GM23338 (cell line): ENCODE data around the gene NRN1. TPM values are rescaled to one million over a fixed set of nuclear protein-coding genes. Genes with fewer than 3 reads are reported as not detected.

Source experiments
- ATAC-seq: fragments of 200-7000 bp; cut with Tn5 transposase; 3 replicates; pipeline ENCODE4 v1.9.1; 2020
- DNase-seq: peaks from one replicate; pipeline ENCODE4 v3.0.0-alpha.2; 2015; ENCODE audit warnings: low spot score
- H2AFZ ChIP-seq: fragments of 200-600 bp; sonication (generic); 2 replicates; pipeline ENCODE4 v1.8.0; 2016; ENCODE audit warnings: antibody characterized with exemption, mild to moderate bottlenecking, moderate library complexity
- H3F3A ChIP-seq: fragments of 200-600 bp; sonication (generic); replicated peaks from 2 replicates; pipeline ENCODE4 v1.8.0; 2017; ENCODE audit warnings: antibody characterized with exemption, mixed run types, low read depth
- H3K27ac ChIP-seq: fragments of 200-600 bp; sonication (generic); 2 replicates; pipeline ENCODE4 v1.6.1; 2016; ENCODE audit warnings: low read depth
- H3K27me3 ChIP-seq: fragments of 200-600 bp; sonication (generic); 2 replicates; pipeline ENCODE4 v1.8.0; 2016; ENCODE audit warnings: mild to moderate bottlenecking, mixed run types, moderate library complexity; ENCODE audit not compliant: insufficient read depth
- H3K36me3 ChIP-seq: fragments of 200-600 bp; sonication (generic); 2 replicates; pipeline ENCODE4 v1.8.0; 2016; ENCODE audit warnings: mild to moderate bottlenecking; ENCODE audit not compliant: insufficient read depth
- H3K4me1 ChIP-seq: fragments of 200-600 bp; sonication (generic); 2 replicates; pipeline ENCODE4 v1.8.0; 2016; ENCODE audit warnings: mild to moderate bottlenecking, moderate library complexity; ENCODE audit not compliant: insufficient read depth
- H3K4me2 ChIP-seq: fragments of 200-600 bp; sonication (generic); 2 replicates; pipeline ENCODE4 v1.7.1; 2017; ENCODE audit warnings: mixed run types
- H3K4me3 ChIP-seq: fragments of 200-600 bp; sonication (generic); 2 replicates; pipeline ENCODE4 v1.6.1; 2016; ENCODE audit warnings: mixed run types
- H3K79me2 ChIP-seq: fragments of 200-600 bp; sonication (generic); replicated peaks from 2 replicates; pipeline ENCODE4 v1.8.0; 2017; ENCODE audit warnings: mild to moderate bottlenecking; ENCODE audit not compliant: insufficient read depth
- H3K9me2 ChIP-seq: fragments of 200-600 bp; sonication (generic); 2 replicates; pipeline ENCODE4 v1.8.0; 2017; ENCODE audit not compliant: insufficient read depth
- H4K20me1 ChIP-seq: fragments of 200-600 bp; sonication (generic); replicated peaks from 2 replicates; pipeline ENCODE4 v1.8.0; 2017; ENCODE audit warnings: mild to moderate bottlenecking; ENCODE audit not compliant: insufficient read depth
- H3K27ac Mint-ChIP-seq: 2 replicates; pipeline ENCODE4 v1.8.0; 2020; ENCODE audit warnings: inconsistent platforms, mild to moderate bottlenecking, moderate library complexity, mixed read lengths
- H3K27me3 Mint-ChIP-seq: 3 replicates; pipeline ENCODE4 v1.8.0; 2022; ENCODE audit warnings: low read depth, mild to moderate bottlenecking, moderate library complexity, mixed read lengths, inconsistent platforms; ENCODE audit not compliant: insufficient read depth, poor library complexity
- H3K36me3 Mint-ChIP-seq: 3 replicates; pipeline ENCODE4 v1.8.0; 2021; ENCODE audit warnings: low read depth, mild to moderate bottlenecking, inconsistent platforms, moderate library complexity, mixed read lengths
- H3K4me1 Mint-ChIP-seq: 3 replicates; pipeline ENCODE4 v1.8.0; 2020; ENCODE audit warnings: mild to moderate bottlenecking, inconsistent platforms, mixed read lengths
- H3K4me3 Mint-ChIP-seq: 3 replicates; pipeline ENCODE4 v1.8.0; 2021; ENCODE audit warnings: moderate library complexity, mild to moderate bottlenecking, inconsistent platforms, mixed read lengths
- H3K9me3 Mint-ChIP-seq: 3 replicates; pipeline ENCODE4 v1.8.0; 2020; ENCODE audit warnings: moderate library complexity, mild to moderate bottlenecking, inconsistent platforms, mixed read lengths
- CREB1 ChIP-seq: fragments of 250-450 bp; sonication (Bioruptor Pico); IDR thresholded peaks from 2 replicates; pipeline ENCODE4 v1.5.0; 2020; ENCODE audit warnings: low read depth, mild to moderate bottlenecking, moderate library complexity
- EZH2 ChIP-seq: fragments of 200-600 bp; sonication (generic); IDR thresholded peaks from one replicate; pipeline ENCODE4 v1.8.0; 2017; ENCODE audit warnings: antibody characterized with exemption, mild to moderate bottlenecking, low read depth; ENCODE audit not compliant: unreplicated experiment
- EZH2phosphoT487 ChIP-seq: fragments of 200-600 bp; sonication (generic); IDR thresholded peaks from one replicate; pipeline ENCODE4 v1.8.1; 2018; ENCODE audit warnings: antibody characterized with exemption; ENCODE audit not compliant: unreplicated experiment
- JUNB ChIP-seq: IDR thresholded peaks from one replicate; pipeline ENCODE4 v1.6.1; 2016; ENCODE audit warnings: antibody characterized with exemption; ENCODE audit not compliant: unreplicated experiment
- POLR2AphosphoS5 ChIP-seq: IDR thresholded peaks from 2 replicates; pipeline ENCODE4 v1.6.1; 2016; ENCODE audit warnings: antibody characterized with exemption, low read depth
- STAT1 ChIP-seq: IDR thresholded peaks from one replicate; pipeline ENCODE4 v1.6.1; 2016; ENCODE audit warnings: antibody characterized with exemption; ENCODE audit not compliant: unreplicated experiment
- ZNF331 ChIP-seq: fragments of 250-450 bp; sonication (Bioruptor Pico); IDR thresholded peaks from 2 replicates; pipeline ENCODE4 v1.5.0; 2020; ENCODE audit warnings: low read depth, mild to moderate bottlenecking, moderate library complexity
- polyA plus RNA-seq: library from polyadenylated mRNA; unstranded; fragments of >200 nt; fragmentation: Nextera tagmentation; extraction: Ambion mirVana; gene quantifications from 2 replicates; pipeline ENCODE4 v1.2.1, GENCODE V29; 2016
- total RNA-seq: library from RNA; depleted of rRNA; stranded (reverse); fragments of >200 nt; shearing (Covaris generic); gene quantifications from 2 replicates; pipeline ENCODE4 v1.2.3, GENCODE V29; 2014
- TF ChIP-seq, protein P1 (sequence below): fragments of 250-450 bp; sonication (Bioruptor Pico); IDR thresholded peaks from 2 replicates; pipeline ENCODE4 v1.5.0; 2020; ENCODE audit warnings: mild to moderate bottlenecking, moderate library complexity
- TF ChIP-seq, protein P2 (sequence below): IDR thresholded peaks from 2 replicates; pipeline ENCODE4 v1.6.1; 2016; ENCODE audit warnings: antibody characterized with exemption

Gene NRN1
- total and polyA plus RNA-seq, 2 experiments from 2014 or later: 0.71 TPM; not detected in 1

DNA sequence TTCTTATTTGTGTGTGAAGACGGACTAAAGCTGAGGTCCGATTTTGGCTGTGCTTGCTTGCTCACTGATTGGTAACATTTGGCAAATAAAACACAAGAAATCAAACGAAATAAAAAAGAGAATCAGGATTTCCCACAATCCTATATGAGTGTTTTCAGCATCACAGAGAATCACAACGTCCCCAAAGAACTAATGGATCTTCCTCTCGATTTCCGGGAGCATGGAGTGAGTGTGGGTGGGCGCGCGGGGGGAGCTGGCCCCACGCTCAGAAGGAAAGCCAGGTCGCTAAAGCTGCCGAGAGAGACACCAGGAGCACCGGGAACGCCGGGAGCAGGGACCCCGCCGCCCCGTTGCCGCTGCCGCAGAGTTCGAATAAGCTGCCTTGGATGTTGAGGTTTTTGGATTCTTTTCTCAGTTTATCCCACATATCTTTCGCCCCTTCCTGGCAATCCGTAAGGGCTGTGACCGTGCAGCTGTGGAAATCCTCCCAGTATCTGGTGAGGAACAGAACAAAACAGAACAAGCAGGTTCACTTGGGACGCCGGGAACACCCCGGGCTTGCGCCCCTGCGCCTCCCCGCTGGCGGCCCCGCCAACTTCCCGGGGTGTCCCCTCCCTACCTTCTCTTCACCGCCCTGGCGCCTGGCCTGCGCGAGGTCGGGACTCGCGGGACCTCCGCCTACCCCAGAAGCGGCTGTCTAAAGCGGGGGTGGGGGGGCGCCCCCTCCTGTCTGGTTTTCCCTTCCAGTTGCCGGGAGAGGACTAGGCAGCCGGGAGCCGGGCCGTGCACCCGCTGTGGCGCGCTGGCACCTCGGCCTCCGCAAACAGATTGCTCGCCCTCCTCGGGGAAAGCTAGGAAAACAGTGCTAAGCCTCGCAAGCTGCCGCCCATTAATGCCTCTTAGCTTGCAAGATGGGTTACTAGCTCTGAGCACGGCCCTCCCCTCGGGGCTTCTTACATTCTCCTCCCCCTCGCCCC is 7.7 kb downstream of the NRN1 start:
- H3K27me3 Mint-ChIP-seq: peaks cover 100% of the 10 kb centered on the region
- DNase-seq: peak; percentile 74
- Histone ChIP-seq H3K79me2 (no peaks in the 10 kb centered on the region), H3K27ac (no peak overlapping the region), H3K27me3 (peaks cover 100% of the 10 kb centered on the region), H3K4me1 (peaks cover 60% of the 10 kb centered on the region), H3K4me2 (peak overlapping the region; percentile 91), H3K36me3 (no peaks in the 10 kb centered on the region), H3F3A (peaks cover 15% of the 10 kb centered on the region), H2AFZ (peak overlapping the region; percentile 98), H4K20me1 (peaks cover 21% of the 10 kb centered on the region), H3K4me3 (peak overlapping the region; percentile 58), H3K9me2 (no peaks in the 10 kb centered on the region)
- peaks cover under 1% of the 10 kb centered on the region; the same call in 1 of the 3 replicates for H3K36me3 Mint-ChIP-seq
- ATAC-seq: peak; percentile 2
- H3K9me3 Mint-ChIP-seq: peaks cover 2% of the 10 kb centered on the region; the same call in 1 of the 3 replicates
- no peak overlapping the region for H3K27ac Mint-ChIP-seq
- H3K4me3 Mint-ChIP-seq: peak overlapping the region; percentile 66
- TF ChIP-seq EZH2 (peak; percentile 91), CREB1 (CRISPR knock-in tag) (no peak), ZNF331 (CRISPR knock-in tag) (no peak), EZH2phosphoT487 (peak; percentile 90), JUNB (no peak), STAT1 (no peak), POLR2AphosphoS5 (no peak)
- TF ChIP-seq, protein P1, sequence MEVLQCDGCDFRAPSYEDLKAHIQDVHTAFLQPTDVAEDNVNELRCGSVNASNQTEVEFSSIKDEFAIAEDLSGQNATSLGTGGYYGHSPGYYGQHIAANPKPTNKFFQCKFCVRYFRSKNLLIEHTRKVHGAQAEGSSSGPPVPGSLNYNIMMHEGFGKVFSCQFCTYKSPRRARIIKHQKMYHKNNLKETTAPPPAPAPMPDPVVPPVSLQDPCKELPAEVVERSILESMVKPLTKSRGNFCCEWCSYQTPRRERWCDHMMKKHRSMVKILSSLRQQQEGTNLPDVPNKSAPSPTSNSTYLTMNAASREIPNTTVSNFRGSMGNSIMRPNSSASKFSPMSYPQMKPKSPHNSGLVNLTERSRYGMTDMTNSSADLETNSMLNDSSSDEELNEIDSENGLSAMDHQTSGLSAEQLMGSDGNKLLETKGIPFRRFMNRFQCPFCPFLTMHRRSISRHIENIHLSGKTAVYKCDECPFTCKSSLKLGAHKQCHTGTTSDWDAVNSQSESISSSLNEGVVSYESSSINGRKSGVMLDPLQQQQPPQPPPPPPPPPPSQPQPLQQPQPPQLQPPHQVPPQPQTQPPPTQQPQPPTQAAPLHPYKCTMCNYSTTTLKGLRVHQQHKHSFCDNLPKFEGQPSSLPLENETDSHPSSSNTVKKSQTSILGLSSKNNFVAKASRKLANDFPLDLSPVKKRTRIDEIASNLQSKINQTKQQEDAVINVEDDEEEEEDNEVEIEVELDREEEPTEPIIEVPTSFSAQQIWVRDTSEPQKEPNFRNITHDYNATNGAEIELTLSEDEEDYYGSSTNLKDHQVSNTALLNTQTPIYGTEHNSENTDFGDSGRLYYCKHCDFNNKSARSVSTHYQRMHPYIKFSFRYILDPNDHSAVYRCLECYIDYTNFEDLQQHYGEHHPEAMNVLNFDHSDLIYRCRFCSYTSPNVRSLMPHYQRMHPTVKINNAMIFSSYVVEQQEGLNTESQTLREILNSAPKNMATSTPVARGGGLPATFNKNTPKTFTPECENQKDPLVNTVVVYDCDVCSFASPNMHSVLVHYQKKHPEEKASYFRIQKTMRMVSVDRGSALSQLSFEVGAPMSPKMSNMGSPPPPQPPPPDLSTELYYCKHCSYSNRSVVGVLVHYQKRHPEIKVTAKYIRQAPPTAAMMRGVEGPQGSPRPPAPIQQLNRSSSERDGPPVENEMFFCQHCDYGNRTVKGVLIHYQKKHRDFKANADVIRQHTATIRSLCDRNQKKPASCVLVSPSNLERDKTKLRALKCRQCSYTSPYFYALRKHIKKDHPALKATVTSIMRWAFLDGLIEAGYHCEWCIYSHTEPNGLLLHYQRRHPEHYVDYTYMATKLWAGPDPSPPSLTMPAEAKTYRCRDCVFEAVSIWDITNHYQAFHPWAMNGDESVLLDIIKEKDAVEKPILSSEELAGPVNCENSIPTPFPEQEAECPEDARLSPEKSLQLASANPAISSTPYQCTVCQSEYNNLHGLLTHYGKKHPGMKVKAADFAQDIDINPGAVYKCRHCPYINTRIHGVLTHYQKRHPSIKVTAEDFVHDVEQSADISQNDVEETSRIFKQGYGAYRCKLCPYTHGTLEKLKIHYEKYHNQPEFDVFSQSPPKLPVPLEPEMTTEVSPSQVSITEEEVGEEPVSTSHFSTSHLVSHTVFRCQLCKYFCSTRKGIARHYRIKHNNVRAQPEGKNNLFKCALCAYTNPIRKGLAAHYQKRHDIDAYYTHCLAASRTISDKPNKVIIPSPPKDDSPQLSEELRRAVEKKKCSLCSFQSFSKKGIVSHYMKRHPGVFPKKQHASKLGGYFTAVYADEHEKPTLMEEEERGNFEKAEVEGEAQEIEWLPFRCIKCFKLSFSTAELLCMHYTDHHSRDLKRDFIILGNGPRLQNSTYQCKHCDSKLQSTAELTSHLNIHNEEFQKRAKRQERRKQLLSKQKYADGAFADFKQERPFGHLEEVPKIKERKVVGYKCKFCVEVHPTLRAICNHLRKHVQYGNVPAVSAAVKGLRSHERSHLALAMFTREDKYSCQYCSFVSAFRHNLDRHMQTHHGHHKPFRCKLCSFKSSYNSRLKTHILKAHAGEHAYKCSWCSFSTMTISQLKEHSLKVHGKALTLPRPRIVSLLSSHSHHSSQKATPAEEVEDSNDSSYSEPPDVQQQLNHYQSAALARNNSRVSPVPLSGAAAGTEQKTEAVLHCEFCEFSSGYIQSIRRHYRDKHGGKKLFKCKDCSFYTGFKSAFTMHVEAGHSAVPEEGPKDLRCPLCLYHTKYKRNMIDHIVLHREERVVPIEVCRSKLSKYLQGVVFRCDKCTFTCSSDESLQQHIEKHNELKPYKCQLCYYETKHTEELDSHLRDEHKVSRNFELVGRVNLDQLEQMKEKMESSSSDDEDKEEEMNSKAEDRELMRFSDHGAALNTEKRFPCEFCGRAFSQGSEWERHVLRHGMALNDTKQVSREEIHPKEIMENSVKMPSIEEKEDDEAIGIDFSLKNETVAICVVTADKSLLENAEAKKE (CRISPR knock-in tag): no peak
- TF ChIP-seq, protein P2, sequence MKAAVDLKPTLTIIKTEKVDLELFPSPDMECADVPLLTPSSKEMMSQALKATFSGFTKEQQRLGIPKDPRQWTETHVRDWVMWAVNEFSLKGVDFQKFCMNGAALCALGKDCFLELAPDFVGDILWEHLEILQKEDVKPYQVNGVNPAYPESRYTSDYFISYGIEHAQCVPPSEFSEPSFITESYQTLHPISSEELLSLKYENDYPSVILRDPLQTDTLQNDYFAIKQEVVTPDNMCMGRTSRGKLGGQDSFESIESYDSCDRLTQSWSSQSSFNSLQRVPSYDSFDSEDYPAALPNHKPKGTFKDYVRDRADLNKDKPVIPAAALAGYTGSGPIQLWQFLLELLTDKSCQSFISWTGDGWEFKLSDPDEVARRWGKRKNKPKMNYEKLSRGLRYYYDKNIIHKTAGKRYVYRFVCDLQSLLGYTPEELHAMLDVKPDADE: no peak
- H3K4me1 Mint-ChIP-seq: peaks cover 61% of the 10 kb centered on the region
